ENCODE results near the gene USP24.

Gene USP24

DNA sequence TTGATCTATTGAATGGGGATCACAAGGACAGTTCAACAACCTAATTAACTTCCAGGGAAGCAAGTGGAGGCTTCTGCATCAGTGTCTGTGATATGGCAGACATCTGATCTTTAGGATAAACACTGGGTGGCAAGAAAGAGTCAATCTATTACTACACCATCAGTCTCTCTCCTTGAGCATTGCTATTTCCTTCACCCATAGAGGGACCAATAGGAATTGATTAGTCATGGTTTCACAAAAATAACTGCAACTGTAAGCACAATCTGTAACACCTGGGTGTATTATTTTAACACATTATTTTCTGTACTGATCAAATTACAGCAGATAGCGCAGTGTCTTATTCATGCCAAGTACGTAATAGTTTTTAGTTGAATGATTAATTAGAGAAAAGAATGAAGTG is 50.3 kb downstream of the USP24 start:
- no peak for DNase-seq (ENCODE audit: low read depth)

DNA sequence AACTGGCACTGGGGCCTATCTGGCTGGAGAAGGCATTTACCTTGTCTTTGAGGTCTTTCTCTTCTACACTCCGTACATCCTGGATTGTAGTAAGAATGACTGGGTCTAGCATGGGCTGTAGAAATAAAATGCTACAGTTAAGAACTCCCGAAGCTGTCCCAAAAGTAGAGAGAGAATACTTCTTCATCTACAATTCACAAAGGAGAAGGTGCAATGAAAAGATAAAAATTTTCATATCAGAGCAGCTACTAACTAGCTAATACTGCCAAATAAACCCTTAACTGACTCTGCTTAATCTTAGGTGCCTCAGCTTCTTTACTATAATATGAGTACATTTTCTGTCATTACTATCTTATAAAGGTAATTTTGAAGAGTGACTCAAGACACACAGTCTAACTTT is 55.6 kb downstream of the USP24 start:
- no peak for DNase-seq (ENCODE audit: low read depth)

DNA sequence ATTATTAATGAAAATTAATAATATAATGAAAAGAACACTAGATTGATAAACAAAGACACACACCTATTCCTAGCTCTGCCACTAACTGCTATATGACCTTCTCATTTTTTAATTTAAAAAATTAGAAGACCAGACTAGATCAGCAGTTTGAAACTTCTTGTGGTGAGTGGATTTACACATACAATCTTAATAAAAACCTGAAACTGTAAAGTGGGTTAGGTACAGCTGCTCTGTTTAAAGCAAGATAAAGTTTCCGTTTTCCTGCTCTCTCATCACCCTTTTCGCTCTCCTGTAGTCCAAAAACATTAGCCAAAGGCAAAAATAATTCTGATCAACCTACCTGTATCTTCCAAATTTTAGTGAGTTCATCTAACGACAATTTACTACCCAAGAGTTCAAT is 58.6 kb downstream of the USP24 start:
- no peak for DNase-seq (ENCODE audit: low read depth)

DNA sequence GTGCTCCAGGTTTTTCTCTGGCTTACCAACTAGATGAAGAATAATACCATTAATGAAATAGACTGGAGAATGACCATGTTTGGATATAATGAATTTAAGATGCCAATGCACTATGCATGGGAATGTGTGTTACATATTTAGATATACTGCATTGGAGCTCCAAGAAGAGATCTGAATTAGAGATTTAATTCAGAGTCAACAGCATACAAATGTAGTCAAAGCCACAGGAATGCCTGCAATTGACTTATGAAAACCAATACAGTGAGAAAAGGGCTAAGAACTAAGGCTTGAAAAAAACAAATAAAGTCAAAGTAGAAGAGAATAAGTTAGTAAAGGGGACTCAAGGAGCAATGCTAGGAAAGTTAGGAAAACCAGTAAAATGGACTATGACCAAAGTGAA is 59.1 kb downstream of the USP24 start:
- DNase-seq (ENCODE audit: low read depth), result no peak

DNA sequence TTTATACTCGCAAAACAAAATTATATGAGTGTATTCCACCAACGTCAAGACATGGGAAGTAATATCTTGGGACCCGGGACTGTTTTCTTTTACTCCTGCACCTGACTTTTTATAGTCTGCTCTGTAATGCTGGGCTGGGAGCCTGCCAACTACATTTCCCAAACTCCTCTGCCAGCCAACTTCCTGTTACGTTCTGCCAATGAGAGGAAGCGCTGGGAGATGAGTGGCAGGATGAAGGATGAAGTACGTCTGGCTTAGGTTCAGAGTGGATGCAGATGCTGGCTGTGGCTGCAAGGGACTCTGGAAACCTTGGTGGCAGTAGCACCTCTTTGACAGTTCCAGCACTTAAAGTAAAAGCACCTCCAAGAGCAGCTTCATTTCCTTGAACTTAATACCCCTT is 59.6 kb downstream of the USP24 start:
- no peak for DNase-seq (ENCODE audit: low read depth)

DNA sequence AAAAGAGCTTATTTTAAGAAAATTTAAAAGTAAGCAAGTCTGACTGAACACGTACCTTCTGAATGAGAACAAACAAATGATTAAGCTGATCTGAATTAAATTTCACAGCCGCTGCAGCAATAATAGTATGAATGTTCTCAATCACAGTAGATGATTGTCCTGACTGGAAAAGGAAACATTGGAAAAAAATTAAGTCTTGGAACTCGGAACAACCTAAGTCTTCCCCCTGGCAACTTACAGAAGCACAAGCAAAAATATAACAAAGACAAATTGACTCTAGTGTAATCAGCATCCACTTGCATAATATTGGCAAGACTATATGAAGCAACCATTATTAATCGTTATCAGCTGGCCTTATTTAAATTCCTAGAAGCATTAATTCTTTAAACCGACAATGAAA is 60.5 kb downstream of the USP24 start:
- no peak for DNase-seq (ENCODE audit: low read depth)

DNA sequence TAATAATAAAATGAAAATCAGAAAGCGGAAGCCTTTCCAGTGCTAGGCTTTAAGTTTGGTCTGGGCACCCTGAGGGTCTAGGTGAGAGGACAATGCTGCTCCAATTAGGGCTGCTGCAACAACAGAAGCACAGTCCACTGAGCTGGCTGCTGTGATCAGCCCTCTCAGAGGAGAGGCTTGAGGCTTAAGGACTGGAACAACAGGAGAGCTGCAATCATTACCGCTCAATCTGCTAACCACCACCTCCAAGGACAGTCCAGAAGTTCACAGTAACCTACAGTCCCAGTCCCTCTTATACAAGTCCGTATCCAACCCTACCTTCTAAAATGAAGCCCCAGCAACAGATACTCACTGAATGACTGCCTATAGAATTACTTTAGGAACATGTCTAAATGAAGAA is 62.1 kb downstream of the USP24 start:
- no peak for DNase-seq (ENCODE audit: low read depth)

DNA sequence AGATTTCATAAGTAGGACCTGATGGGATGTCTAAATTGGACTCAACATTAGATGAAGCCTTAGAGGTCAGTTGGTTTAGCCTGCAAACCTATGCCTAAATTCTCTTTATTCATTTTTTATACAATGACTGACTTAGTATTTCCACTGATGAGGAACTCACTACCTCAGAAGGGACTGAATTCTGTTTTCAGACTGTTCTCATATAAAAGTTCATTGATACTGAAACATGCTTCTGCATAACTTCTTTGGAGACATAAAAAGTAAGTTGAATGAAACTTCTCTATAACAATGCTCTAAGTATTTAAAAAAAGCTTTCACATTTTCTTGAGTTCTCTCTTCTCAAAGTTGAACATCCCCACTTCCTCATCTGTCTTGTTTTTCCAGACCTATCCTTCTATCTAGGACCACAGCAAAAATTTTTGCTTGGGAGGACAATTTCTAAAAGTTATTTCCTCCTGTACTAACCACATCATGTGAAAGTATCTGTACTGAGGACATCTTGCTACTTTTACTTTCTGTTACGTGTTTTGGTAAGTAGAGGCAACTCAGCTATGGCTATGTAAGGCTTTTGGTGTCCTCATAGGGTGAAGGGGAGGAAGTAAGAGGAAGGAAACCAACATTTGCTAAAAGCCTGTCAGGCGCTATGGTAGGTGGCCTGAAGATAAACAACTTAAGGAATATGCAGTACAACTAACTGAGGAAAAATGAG is 64.1 kb downstream of the USP24 start:
- DNase-seq (ENCODE audit: low read depth), result no peak

DNA sequence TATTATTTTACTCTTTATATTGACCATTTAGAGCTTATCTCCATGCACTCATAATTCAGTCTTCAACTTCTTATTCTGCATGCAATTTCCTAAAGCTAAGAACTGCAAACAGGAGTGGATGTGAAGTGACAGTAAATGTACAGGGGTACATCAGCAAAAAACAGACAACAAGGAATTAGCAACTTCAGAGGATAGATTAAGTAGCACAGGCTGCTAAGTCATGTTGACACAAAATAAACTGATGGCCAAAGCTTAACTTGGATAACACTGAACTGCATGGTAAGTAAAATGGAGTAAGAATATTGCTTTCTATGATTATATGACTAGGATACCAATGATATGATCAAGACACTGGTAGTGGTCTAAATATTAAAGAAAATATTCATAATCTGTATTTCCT is 66.5 kb downstream of the USP24 start:
- DNase-seq (ENCODE audit: low read depth), result no peak

DNA sequence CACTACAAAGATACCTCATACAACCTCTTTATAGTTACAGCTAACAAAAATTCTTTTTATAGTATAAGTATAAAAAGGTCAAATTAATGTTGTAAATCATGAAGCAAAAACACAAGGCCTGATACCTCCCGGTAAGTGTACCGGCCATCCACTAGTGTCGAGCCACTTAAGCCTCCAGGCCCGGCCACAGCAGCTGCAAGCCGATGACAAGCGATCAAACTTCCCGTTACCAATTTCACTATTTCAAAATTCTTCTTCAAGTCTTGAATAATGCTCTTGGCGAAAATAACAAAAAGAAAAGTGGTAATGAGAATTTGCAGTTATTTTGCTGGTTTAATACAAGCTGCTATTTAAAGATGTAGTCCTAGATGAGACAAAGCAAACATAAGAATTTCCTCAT is 67.6 kb downstream of the USP24 start:
- no peak for DNase-seq (ENCODE audit: low read depth)

DNA sequence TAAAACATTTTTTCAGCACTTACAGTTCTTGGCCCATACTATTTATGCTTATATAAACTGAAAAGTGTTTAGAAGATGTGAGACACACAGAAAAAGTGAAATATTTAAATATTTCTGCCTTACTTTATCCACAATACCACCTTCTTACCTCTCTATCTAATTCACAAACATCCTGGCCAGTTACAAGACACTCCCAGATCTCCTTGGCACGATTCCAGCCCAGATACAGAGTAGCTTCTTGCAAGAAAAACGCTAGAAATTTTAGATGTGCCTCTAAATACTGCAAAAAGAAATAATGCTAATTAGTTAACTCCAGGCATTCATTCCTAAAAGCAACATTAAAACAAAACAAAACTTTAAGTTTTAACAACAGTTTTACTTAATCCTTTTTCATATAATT is 68.4 kb downstream of the USP24 start:
- no peak for DNase-seq (ENCODE audit: low read depth)

DNA sequence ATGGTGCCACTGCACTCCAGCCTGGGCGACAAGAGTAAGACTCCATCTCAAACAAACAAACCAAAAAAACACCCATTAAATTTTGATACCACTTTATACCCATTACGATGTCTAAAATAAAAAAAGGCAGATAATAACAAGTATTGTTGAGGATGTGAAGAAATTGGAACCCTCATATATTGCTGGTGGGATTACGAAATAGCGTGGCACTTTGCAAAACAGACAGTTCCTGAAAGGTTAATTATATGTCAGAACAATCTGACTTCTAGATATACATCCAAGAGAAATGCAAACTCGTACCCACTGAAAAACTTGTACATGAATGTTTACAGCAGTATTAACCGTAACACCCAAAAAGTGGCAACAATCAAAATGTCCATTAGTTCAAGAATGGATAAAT is 70.3 kb downstream of the USP24 start:
- no peak for DNase-seq (ENCODE audit: low read depth)

DNA sequence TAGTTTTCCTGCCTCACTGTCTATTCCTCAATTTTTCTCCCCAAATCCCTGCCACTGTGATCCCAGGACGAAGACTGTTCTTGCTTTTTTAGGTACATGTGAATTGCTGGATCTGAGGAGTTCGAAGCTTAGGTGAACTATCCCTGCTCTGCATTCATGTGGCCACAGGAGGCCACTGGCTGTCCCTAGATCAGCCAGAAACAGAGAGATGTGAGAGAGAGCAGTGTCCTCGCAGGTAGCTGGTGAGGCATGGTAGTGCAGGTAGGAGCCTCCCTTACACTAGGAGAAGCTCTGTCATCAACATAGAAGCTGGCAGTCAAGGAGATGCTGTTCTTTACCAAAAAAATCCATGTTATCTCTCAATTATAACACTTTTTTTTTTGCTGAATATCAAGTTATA is 71.5 kb downstream of the USP24 start:
- no peak for DNase-seq (ENCODE audit: low read depth)

DNA sequence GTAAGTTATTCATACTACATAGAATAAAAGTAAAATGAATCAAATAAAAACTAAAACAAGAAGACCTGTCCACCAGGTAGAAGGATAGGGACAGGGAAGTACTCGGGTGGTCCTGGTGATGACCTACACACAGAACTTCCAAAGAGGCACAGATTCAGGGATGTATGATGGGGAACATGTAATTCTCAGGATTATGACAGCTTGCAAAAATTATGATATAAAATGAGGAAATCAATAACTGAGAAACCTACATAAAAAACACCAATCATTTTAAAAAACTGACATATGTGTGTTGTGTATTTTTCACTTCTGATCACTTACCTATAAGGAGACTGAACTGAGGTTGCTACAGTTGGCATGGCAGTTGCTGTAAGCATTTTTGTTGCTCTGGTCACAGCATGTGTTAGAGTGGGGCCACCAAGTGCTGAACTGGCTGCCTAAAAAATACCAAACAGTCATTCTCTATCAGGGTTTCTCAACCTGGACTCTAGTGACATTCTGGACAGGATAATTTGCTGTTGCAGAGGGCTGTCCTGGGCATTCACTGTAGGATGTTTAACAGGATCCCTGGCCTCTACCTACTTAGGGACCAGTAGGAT is 73.8 kb downstream of the USP24 start:
- DNase-seq (ENCODE audit: low read depth), result no peak

DNA sequence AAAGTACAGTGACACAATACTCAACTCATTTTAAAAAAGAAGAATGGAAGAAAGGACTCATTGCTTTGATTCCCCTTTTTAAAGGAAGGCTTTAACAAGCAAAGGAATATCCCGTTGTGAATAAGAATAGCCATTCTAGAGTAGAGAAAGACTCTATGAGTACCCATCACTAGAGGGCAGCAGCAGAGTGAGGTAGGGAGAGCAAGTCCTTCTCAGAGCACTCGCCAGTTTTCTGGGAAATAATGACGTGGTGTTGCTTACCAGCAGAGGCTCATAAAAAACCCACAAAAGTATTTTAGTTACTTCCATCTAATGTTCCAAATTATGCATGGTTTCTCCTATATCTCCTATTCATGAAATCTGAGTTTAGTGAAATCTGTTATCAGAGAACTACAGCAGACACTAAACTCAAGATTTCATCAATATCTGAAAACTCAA is 74.6 kb downstream of the USP24 start:
- DNase-seq (ENCODE audit: low read depth), result peak; percentile 69

DNA sequence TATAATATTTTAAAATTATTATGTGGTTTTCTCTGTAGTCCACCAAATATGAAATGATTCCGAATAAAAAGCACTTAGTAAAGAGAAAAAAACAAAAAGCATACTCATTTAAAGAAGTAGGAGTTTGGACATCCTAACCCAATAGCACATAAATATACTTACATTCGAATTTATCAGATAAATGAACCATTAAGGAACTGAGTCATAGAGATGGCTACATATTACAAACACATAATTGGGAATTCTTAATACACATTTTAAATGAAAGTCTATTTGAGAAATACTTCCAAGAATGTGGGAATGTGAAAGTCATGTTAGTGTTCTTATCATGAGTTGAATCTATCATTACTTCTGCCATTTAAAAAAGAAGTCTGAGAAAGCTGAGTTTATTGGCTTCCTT is 75.0 kb downstream of the USP24 start:
- DNase-seq (ENCODE audit: low read depth), result no peak

DNA sequence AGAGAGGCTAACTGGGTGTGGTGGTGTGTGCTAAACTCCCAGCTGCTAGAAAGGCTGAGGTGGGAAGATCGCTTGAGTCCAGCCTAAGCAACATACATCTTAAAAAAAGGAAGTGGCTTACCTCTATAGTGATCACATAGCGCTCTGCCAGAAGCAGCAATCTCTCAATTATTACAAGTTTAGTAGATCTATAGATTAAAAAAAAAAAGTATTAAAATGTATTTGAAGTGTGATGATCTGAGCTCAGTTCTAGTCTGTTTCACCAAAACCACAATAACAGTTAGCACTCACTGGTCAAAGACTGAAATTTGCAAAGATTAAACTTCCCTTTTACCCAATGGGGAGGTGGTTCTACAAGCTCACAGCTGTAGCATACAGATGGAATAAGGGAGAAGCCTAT is 76.3 kb downstream of the USP24 start:
- no peak for DNase-seq (ENCODE audit: low read depth)

DNA sequence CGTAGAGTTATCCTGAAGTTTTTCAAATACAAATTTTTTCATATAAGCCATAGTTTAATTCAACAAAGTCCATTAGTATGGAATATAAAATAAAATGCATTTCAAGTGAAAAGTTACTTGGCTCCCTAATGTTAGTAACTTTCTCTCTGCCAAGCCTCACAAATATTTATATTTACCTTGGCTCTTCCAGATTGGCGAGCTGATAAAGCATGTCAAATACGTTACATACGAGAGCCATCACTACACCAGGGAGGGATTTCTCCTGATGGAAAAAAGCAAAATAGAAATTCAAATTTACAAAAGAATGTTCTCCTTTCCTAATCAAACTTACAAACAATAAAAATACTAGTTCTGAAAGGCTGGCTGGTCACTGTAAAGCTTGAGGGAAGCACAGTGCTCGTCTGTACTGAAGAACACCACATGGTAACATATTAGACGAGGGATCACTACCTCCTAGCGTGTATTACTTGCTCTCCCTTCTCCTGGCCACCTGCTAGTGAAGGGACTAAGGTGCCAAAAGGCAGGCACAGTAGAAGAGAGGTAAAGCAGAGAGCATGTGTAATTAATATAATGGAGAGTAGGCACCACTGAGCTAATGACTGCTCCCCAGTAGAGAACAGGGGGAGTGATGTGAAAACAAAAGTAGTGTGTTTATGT is 80.9 kb downstream of the USP24 start:
- no peak for DNase-seq (ENCODE audit: low read depth)

DNA sequence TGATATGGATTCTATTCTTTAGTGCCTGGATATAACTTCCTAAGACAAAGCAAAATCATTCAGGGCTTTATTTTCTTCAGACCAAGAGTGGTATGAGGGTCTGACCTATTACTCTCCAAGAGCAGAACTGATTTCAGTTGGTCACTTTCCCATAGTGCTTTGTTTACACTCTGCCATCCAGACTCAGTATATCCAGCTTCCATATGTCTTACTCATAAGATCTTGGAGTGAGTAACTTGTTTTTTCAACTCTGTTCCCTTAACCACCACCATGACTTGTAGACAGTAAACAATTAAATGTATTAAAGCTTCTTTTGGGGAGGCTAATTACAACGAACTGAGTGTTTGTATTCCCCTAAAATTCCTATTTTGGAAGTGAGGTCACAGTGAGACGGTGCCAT is 83.4 kb downstream of the USP24 start:
- DNase-seq (ENCODE audit: low read depth), result no peak

DNA sequence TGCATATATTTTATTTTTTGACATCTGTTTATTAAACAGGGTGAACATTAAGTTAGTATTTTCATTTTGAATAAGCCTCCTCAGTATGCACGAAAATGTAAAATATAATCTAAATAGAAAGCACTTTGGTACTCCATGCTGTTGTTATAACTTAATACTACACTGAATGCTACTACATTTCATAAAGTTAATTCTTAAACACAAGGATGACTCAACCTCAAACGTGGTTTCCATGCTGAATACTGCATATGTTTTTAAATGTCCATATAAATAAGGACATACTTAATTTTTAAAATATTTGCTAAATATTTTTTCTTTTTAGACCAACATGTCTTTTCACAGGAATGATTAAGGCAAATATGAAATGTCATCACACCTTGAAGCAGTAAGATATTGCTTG is 83.9 kb downstream of the USP24 start:
- DNase-seq (ENCODE audit: low read depth), result no peak

DNA sequence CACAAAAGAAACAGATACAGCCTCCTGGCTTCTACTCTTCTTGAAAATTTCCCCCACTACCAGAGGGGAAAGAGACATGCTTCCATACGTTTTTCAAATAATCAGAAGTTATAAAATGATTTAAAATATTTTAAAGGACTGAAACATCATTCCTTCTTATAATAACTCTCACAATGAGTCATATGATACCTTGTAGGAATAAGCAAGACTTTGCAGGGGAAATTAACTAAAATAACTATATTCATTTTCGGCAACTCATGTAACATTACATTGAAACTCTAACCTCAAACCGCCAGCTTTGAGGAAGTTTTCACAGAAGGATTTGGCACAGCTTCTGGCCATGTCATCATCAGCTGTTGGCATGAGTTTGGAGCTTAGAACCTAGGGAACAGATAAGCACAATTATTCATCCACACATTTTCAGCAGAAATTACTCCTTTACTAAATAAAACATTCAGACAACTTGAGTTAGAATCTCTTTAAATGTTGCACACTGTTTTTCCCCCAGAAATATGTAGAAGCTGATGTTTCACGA is 85.9 kb downstream of the USP24 start:
- no peak for DNase-seq (ENCODE audit: low read depth)

DNA sequence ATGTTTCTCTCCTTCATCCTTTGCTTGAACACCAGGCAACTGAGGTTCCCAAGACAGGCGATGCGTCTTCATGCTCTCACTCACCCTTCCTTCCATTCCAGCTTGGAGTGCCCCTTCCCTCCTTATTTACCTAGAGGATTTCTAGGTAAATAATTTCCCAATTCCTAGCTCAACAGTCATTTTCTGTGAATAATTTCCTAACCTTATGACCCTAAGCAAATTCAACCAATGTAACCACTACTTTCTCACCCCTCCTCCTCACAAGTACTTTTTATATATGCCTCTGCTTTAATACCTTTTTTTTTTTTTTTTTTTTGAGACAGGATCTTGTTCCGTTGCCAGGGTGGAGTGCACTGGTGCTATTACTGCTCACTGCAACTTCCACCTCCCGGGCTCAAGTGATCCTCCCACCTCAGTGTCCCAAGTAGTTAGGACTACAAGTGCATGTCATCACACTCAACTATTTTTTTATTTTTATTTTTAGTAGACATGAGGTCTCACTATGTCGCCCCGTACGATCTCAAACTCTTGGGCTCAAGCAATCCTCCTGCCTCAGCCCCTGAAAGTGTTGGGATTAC is 86.7 kb downstream of the USP24 start:
- DNase-seq (ENCODE audit: low read depth), result no peak

DNA sequence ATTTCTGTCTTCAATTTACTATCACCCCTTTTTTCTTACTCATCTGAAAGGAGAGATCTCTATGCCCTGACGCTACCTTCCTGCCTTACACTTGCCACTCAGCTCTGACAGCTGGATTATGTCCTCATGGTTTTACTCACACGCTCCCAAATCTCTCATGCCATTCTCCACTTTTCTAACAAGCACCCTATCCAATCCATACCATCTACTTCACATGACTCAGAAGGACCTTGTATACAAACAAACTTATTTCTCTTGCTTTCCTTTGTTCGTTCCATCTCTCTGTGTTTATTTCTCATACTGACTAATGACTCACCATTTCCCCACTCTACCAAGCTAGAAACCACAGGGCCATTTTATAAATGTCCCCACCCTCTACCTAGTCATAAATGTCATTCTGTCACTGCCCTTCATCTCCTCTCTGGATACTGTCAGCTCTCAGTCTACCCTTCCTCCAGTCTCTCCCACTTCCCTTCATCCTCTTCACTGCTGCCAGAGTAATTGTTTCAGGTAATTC is 87.3 kb downstream of the USP24 start:
- DNase-seq (ENCODE audit: low read depth), result no peak

Measured in activated T-cell treated with anti-CD3 and anti-CD28 coated beads for 24 hours (primary cell).